ENCODE results near the gene ZCCHC8. TPM values are rescaled to one million over a fixed set of nuclear protein-coding genes. Genes with fewer than 3 reads are reported as not detected.
A peak's percentile ranks its signal among the peaks of the same experiment; 100 is the strongest.
"Not testable (repeated sequence)": the region's sequence is repeated elsewhere in the genome, so short reads cannot be mapped to it uniquely, and the experiment has no call there.

Gene ZCCHC8
- total RNA-seq, 2 experiments from 2014 or later, result 44.8 to 45.3 TPM

DNA sequence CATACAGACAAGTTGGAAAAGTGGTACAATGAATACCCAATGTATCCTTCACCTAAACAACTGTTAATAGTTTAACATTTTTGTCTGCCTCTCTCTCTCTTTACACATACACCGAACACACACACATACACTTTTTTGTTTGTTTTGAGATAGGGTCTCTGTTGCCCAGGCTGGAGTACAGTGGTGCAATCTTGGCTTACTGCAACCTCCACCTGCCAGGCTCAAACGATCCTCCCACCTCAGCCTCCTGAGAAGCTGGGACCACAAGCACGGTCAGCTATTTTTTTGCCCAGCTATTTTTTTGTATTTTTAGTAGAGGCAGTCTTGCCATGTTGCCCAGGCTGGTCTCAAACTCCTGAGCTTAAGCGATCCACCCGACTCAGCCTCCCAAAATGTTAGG, 16.8 kb downstream of the ZCCHC8 start:
- POLR2A ChIA-PET, result interaction anchor here (0.7 kb wide), 1 partner anchor 268 kb away, joined by 3 read pairs; no protein-coding TSS in a partner anchor
- no peak for DNase-seq
- Mint-ChIP-seq H3K27ac (no peak overlapping the region), H3K36me3 (peaks cover 33% of the 10 kb centered on the region), H3K4me1 (peaks cover 3% of the 10 kb centered on the region), H3K4me3 (no peak overlapping the region), H3K27me3 (no peaks in the 10 kb centered on the region), H3K9me3 (no peaks in the 10 kb centered on the region)
- ATAC-seq (ENCODE audit: low read depth), result no peak

DNA sequence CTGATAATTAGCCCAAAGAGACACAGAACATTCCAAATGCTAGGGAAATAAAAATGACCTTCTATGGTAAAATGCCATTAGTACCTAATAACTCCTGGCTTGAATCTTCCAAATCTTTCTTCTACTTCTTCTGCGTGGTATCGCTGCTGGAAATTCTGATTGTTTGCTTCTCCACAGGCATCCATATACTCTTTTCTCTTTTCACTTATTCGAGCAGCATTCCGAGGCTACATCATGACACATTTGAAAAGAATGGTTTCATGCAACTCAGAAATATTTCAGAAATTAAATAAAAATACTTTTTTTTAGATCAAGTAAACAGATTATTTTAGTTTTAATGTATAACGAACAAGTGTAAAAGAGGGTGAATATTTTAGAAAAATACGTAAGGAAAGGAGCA, 18.9 kb downstream of the ZCCHC8 start:
- no peaks in the 10 kb centered on the region for H3K27me3 Mint-ChIP-seq
- H3K36me3 Mint-ChIP-seq, result peaks cover 39% of the 10 kb centered on the region
- DNase-seq (no peak), ATAC-seq (ENCODE audit: low read depth) (no peak)
- no peaks in the 10 kb centered on the region for H3K9me3 Mint-ChIP-seq
- H3K27ac Mint-ChIP-seq, result no peak overlapping the region
- no peak overlapping the region for H3K4me3 Mint-ChIP-seq
- peaks cover 3% of the 10 kb centered on the region for H3K4me1 Mint-ChIP-seq
- POLR2A ChIA-PET, result no interaction called here

DNA sequence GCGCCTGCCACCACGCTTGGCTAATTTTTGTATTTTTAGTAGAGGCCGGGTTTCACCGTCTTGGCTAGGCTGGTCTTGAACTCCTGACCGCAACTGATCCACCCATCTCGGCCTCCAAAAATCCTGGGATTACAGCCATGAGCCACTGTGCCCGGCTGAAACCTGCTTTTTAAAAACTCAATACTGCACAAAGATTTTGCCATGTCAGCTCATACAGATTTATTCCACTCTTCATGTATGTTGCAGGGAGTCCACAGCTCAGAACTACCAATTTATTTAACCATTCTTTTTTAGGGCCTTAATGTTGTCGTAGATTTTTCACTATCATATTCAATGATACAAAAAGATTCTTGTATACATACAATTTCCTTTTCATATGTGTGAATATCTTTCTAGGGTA, 20.0 kb downstream of the ZCCHC8 start:
- no peaks in the 10 kb centered on the region for H3K9me3 Mint-ChIP-seq
- ATAC-seq (ENCODE audit: low read depth) (no peak), DNase-seq (no peak)
- H3K4me1 Mint-ChIP-seq, result peaks cover 3% of the 10 kb centered on the region
- no peak overlapping the region for H3K4me3 Mint-ChIP-seq
- peaks cover 43% of the 10 kb centered on the region for H3K36me3 Mint-ChIP-seq
- no peak overlapping the region for H3K27ac Mint-ChIP-seq
- H3K27me3 Mint-ChIP-seq, result no peaks in the 10 kb centered on the region
- POLR2A ChIA-PET, result no interaction called here

DNA sequence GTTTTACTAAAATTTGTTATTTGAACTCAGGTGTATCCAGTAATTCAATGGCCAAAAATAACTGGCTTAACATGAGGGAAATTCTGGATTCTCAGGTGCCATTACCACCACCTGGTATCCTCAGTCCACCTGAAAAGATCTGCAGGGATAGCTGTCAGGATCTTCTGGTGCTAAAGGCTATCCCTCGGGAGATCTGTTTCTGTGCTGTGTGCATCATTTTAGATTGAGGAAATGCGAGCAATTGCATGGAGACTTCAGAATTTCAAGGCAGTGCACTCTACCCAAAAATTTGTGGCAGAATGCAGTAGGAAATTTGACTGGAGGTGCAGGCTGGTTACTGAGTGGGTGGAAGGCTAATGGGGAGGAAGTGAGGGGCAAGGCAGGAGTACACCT, 26.4 kb downstream of the ZCCHC8 start:
- DNase-seq, result no peak
- Mint-ChIP-seq H3K27ac (no peak overlapping the region), H3K9me3 (no peaks in the 10 kb centered on the region), H3K4me1 (peaks cover 12% of the 10 kb centered on the region), H3K4me3 (no peak overlapping the region), H3K36me3 (peaks cover 31% of the 10 kb centered on the region), H3K27me3 (no peaks in the 10 kb centered on the region)
- no peak for ATAC-seq (ENCODE audit: low read depth)
- POLR2A ChIA-PET, result interaction anchor here (0.6 to 0.8 kb wide), 3 partner anchors 49 to 75 kb away, joined by 3 to 5 read pairs (median 3); no protein-coding TSS in a partner anchor

DNA sequence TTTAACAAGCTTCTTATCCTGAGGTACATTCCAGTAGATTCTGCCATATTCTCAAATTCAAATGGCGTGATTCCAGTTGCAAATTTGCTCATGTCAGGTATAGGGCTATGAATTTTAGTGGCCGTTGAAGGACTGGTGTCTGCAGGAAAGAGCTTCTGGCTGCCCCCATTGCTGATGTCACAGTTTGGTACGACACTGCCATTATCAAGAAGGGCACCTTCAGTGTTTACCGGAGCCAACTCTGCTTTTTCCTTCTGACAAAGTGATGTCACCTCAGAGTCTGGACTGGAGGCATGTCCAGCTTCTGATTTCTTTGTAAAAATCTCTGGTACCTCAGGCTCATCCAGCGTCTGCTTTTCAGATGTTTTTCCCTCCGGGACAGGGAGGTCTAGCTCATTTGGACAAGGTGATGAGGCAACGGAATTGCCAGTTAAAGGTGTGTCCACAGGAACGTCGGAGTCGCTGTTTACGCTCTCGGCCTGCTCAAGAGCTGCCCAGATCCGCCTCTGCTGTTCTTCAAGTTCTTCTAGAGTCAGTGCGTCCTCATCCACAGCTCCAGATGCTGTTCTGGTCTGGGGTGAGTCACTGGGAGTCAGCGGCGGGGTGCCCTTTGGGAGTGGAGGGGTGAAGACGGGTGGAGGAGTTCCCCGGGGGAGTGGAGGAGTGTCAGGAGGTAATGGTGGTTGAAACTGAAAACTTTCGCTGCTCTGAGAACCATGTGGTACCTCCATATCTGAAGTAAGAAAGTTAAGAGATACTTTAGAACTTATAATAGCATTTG, 27.0 kb downstream of the ZCCHC8 start:
- peaks cover 12% of the 10 kb centered on the region for H3K4me1 Mint-ChIP-seq
- POLR2A ChIA-PET, result interaction anchor here (0.6 to 1.1 kb wide), 3 partner anchors 27 to 73 kb away, joined by 3 to 5 read pairs (median 3); partner anchors contain the start of gene ZCCHC8
- no peaks in the 10 kb centered on the region for H3K9me3 Mint-ChIP-seq
- H3K27me3 Mint-ChIP-seq, result no peaks in the 10 kb centered on the region
- H3K4me3 Mint-ChIP-seq, result no peak overlapping the region
- ATAC-seq (ENCODE audit: low read depth) (no peak), DNase-seq (peak; percentile 27)
- no peak overlapping the region for H3K27ac Mint-ChIP-seq
- H3K36me3 Mint-ChIP-seq, result peaks cover 31% of the 10 kb centered on the region

DNA sequence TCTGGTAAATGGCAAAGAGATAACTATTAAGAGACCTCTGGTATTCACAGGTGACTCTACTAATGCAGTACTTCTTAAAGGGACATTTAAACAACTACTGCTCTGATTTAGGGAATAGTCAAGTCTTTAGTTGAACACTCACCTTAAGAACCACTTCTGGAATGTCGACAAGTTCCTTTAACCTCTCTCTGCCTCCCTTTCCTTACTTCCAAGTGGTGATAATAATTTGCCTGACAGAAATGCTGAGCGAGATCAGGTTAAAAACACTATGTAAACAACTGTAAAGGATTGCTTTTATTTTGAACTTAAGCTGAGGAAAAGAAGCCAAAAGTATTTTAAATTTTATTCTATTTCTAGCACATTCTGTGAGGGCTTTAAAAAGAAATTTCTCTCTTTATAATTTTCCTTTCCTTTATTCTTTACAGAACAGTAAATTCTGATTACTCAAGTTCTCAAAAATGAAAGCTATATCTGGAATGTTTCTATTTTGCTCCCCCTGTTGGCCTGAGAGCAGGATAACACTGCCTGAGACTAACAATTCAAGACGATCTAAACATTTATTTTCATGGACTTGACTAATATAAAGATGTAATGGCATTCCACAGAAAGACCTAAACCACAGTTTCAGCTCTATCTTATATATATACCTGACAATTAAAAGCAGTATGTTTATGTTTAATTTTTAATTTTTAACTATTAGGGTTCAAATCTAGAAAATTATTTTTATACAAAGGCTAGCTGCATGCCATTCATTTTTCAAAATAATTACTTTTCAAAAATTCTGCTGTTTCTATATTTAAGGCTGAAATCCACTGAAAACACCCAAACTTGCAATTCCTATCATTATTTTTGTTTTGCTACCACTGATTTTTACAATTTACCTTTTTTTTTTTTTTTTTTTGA, 29.2 kb downstream of the ZCCHC8 start:
- Mint-ChIP-seq H3K27me3 (no peaks in the 10 kb centered on the region), H3K9me3 (no peaks in the 10 kb centered on the region), H3K36me3 (peaks cover 17% of the 10 kb centered on the region), H3K4me3 (no peak overlapping the region), H3K4me1 (peaks cover 12% of the 10 kb centered on the region), H3K27ac (no peak overlapping the region)
- POLR2A ChIA-PET, result interaction anchor here (0.6 to 2.5 kb wide), 7 partner anchors 14 to 139 kb away, joined by 3 to 12 read pairs (median 4); partner anchors contain the start of gene CLIP1
- ATAC-seq (ENCODE audit: low read depth) (peak; percentile 53), DNase-seq (no peak)

DNA sequence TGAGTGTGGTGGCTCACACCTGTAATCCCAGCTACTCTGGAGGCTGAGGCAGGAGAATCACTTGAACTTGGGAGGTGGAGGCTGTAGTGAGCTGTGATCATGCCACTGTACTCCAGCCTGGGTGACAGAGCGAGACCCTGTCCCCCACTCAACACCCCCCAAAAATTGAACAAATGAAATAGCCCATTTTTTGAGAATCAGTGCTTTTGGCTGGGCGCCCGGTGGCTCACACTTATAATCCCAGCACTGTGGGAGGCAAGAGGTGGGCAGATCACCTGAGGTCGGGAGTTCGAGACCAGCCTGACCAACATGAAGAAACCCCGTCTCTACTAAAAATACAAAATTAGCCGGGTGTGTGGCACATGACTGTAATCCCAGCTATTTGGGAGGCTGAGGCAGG, 30.2 kb downstream of the ZCCHC8 start:
- POLR2A ChIA-PET, result interaction anchor here (1.8 to 2.5 kb wide), 2 partner anchors 49 to 71 kb away, joined by 6 to 12 read pairs; partner anchors contain the start of gene CLIP1
- DNase-seq, result peak; percentile 12
- not testable (repeated sequence) for H3K4me3 Mint-ChIP-seq; H3K9me3 Mint-ChIP-seq; H3K36me3 Mint-ChIP-seq; H3K27ac Mint-ChIP-seq; ATAC-seq (ENCODE audit: low read depth); H3K27me3 Mint-ChIP-seq
- peaks cover 12% of the 10 kb centered on the region for H3K4me1 Mint-ChIP-seq

DNA sequence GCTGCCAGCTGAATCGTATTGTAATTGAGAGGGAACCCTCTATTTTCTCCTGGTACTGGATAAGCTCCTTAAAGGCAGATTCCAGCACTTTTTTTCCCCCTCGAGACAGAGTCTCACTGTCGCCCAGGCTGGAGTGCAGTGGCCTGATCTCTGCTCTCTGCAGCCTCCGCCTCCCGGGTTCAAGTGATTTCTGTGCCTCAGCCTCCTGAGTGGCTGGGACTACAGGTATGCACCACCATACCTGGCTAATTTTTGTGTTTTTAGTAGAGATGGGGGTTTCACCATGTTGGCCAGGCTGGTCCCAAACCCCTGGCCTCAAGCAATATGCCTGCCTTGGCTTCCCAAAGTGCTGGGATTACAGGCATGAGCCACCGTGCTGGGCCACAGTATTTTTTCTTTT, 30.9 kb downstream of the ZCCHC8 start:
- DNase-seq; H3K36me3 Mint-ChIP-seq; H3K27me3 Mint-ChIP-seq; ATAC-seq (ENCODE audit: low read depth); H3K4me1 Mint-ChIP-seq; POLR2A ChIA-PET; H3K4me3 Mint-ChIP-seq; H3K27ac Mint-ChIP-seq; H3K9me3 Mint-ChIP-seq: not testable (repeated sequence)

DNA sequence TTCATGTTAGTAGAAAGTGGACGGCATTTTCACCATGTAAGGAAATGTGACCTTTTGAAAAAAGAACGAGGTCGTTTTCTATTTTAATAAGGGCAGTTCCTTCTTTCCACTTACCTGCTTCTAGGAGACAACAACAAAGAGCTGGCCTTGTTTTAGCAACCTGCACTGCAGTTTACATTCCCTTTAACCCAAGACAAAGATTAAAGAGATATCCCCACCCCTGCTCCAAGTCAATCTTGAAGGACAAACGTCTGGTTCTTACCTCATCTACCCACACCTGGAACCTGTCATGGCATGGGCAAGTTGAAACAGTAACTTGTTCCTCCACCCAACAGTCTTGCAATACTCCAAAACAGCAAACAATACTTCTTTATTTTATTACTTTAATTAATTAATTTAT, 32.7 kb downstream of the ZCCHC8 start:
- no peak overlapping the region for H3K27ac Mint-ChIP-seq
- POLR2A ChIA-PET, result no interaction called here
- no peaks in the 10 kb centered on the region for H3K9me3 Mint-ChIP-seq
- H3K27me3 Mint-ChIP-seq, result no peaks in the 10 kb centered on the region
- ATAC-seq (ENCODE audit: low read depth) (no peak), DNase-seq (peak; percentile 1)
- no peak overlapping the region for H3K4me3 Mint-ChIP-seq
- H3K4me1 Mint-ChIP-seq, result peaks cover 6% of the 10 kb centered on the region
- no peaks in the 10 kb centered on the region for H3K36me3 Mint-ChIP-seq

DNA sequence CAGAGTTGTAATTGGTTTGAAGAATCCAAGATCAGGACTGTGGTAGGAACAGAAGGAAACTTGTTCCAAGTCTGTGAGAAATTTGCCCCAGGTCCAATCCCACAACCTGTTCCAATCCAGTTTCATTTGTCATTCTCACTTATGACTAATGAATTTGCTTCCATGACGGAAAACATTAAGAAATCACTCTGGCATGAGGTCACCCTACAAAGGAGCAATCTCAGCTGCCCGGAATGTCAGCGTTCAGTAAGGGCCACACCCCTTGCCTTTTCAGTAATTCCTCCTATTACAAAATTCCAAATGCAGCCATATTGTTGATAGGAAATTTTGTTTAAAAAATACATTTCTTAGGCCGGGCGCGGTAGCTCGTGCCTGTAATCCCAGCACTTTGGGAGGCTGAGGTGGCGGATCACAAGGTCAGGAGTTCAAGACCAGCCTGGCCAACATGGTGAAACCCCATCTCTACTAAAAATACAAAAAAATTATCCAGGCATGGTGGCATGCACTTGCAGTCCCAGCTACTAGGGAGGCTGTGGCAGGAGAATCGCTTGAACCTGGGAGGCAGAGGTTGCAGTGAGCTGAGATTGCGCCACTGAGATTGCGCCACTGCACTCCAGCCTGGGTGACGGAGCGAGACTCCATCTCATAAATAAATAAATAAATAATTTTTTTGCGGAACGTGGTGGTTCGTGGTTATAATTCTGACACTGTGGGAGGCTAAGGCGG, 36.3 kb downstream of the ZCCHC8 start:
- H3K27me3 Mint-ChIP-seq; H3K27ac Mint-ChIP-seq; H3K9me3 Mint-ChIP-seq; H3K4me3 Mint-ChIP-seq; ATAC-seq (ENCODE audit: low read depth); H3K4me1 Mint-ChIP-seq; DNase-seq; POLR2A ChIA-PET; H3K36me3 Mint-ChIP-seq: not testable (repeated sequence)

DNA sequence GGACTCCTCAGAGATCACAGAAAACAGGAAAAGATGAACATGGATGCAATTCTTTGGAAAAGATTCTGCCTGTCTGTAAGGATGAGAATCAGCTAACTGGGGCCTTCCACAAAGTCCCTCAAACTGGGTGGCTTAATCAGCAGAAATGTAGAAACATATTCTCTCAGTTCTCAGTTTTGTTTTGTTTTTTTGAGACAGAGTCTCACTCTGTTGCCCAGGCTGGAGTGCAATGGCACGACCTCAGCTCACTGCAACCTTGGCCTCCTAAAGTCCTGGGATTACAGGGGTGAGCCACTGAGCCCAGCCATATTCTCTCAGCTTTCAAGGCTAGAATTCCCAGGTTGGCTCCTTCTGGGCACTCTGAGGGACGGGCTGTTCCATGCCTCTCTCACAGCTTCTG, 40.1 kb downstream of the ZCCHC8 start:
- POLR2A ChIA-PET, result no interaction called here
- H3K36me3 Mint-ChIP-seq, result no peaks in the 10 kb centered on the region
- no peak overlapping the region for H3K27ac Mint-ChIP-seq

DNA sequence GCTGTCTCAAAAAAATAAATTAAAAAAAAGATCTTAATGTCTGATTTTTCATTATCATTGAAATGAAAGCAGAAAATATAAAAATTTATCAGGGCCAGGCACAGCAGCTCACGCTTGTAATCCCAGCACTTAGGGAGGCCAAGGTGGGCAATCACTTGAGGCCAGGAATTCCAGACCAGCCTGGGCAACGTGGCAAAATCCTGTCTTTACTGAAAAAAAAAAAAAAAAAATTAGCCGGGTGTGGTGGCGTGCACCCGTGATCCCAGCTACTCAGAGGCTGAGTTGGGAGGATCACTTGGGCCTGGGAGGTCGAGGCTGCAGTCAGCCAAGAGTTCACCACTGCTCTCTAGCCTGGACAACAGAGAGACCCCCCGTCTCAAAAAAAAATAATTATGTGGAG, 40.7 kb downstream of the ZCCHC8 start:
- H3K9me3 Mint-ChIP-seq, result no peaks in the 10 kb centered on the region
- ATAC-seq (ENCODE audit: low read depth) (no peak), DNase-seq (no peak)
- H3K36me3 Mint-ChIP-seq, result no peaks in the 10 kb centered on the region
- no peak overlapping the region for H3K4me3 Mint-ChIP-seq
- H3K27me3 Mint-ChIP-seq, result no peaks in the 10 kb centered on the region
- peaks cover 4% of the 10 kb centered on the region for H3K4me1 Mint-ChIP-seq
- H3K27ac Mint-ChIP-seq, result no peak overlapping the region
- POLR2A ChIA-PET, result no interaction called here

More for the DNA sequence above, 40.1 kb downstream of the ZCCHC8 start:
- DNase-seq (no peak), ATAC-seq (ENCODE audit: low read depth) (no peak)
- H3K4me3 Mint-ChIP-seq, result no peak overlapping the region
- H3K27me3 Mint-ChIP-seq, result no peaks in the 10 kb centered on the region
- no peaks in the 10 kb centered on the region for H3K9me3 Mint-ChIP-seq
- H3K4me1 Mint-ChIP-seq, result peaks cover 4% of the 10 kb centered on the region

DNA sequence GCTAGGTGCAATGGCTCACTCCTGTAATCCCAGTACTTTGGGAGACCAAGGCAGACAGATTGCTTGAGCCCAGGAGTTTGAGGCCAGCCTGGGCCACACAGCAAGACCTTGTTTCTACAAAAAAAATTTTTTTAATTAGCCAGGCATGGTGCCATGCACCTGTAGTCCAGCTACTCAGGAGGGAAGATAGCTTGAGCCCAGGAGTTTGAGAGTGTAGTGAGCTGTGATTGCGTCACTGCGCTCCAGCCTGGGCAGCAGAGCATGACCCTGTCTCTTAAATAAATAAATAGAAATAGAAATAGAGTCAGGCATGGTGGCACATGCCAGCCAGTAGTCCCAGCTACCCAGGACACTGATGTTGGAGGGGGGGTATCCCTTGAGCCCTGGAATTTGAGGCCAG, 41.5 kb downstream of the ZCCHC8 start:
- no peaks in the 10 kb centered on the region for H3K27me3 Mint-ChIP-seq
- peaks cover 6% of the 10 kb centered on the region for H3K4me1 Mint-ChIP-seq
- H3K4me3 Mint-ChIP-seq, result no peak overlapping the region
- H3K36me3 Mint-ChIP-seq, result no peaks in the 10 kb centered on the region
- H3K27ac Mint-ChIP-seq, result no peak overlapping the region
- H3K9me3 Mint-ChIP-seq, result no peaks in the 10 kb centered on the region
- DNase-seq (peak; percentile 9), ATAC-seq (ENCODE audit: low read depth) (no peak)
- POLR2A ChIA-PET, result no interaction called here
